ENCODE results near the gene KCNJ10. TPM values are rescaled to one million over a fixed set of nuclear protein-coding genes. Genes with fewer than 3 reads are reported as not detected.

KCNJ10 gene
- not detected in 5 replicates for total RNA-seq (2022; extraction: Qiagen RNA extraction)

GRCh38 chr1:160069460-160070231, at the start of gene KCNJ10:
Gene KCNJ10 (minus strand): TSS chr1:160070160. CDS start chr1:160042532, 27,628 bp downstream.

GRCh38 chr1:160115545-160116282, 45.8 kb upstream of the KCNJ10 start, which contains the start of gene ATP1A2:
Gene ATP1A2 (plus strand): TSS chr1:160115759. CDS start chr1:160115862, 103 bp downstream.

GRCh38 chr1:160097911-160098851, 28.2 kb upstream of the KCNJ10 start, which contains the start of gene IGSF8:
Gene IGSF8 (minus strand): TSS chr1:160098619. CDS start chr1:160098472, 147 bp downstream.

GRCh38 chr1:160081261-160081936, 11.4 kb upstream of the KCNJ10 start, which contains the start of gene KCNJ9:
Gene KCNJ9 (plus strand): TSS chr1:160081538. CDS start chr1:160084031, 2,493 bp downstream.

GRCh38 chr1:160031365-160032164, 38.4 kb downstream of the KCNJ10 start, which contains the start of gene PIGM:
Gene PIGM (minus strand): TSS chr1:160031990. CDS start chr1:160031739, 251 bp downstream.

GRCh38 chr1:159953536-159954515, 116.1 kb downstream of the KCNJ10 start, which contains the start of gene SLAMF9:
Gene SLAMF9 (minus strand): TSS chr1:159954237. CDS start chr1:159954137, 100 bp downstream.

Other genes with a start within 250 kb of the KCNJ10 start
- 0.08 to 0.27 TPM (median 0.22 TPM) in 5 replicates for gene SLAMF8, start 243.3 kb downstream of the KCNJ10 start, total RNA-seq (2022; extraction: Qiagen RNA extraction)
- 0.17 TPM in 1 of 5 replicates, not detected in the others for gene VSIG8, start 207.5 kb downstream of the KCNJ10 start, total RNA-seq (2022; extraction: Qiagen RNA extraction)
- 0.73 to 1.1 TPM (median 0.92 TPM) in 5 replicates for gene CFAP45, start 170.0 kb downstream of the KCNJ10 start, total RNA-seq (2022; extraction: Qiagen RNA extraction)
- 990 to 1,051 TPM (median 1,033 TPM) in 5 replicates for gene TAGLN2, start 144.7 kb downstream of the KCNJ10 start, total RNA-seq (2022; extraction: Qiagen RNA extraction)
- gene IGSF9, start 124.5 kb downstream of the KCNJ10 start, total RNA-seq (2022; extraction: Qiagen RNA extraction): 0.13 to 0.26 TPM (median 0.23 TPM) in 5 replicates
- 0.12 to 0.94 TPM (median 0.49 TPM) in 5 replicates for gene SLAMF9, start 115.9 kb downstream of the KCNJ10 start, total RNA-seq (2022; extraction: Qiagen RNA extraction)
- 3.8 to 4.4 TPM (median 4.2 TPM) in 5 replicates for gene PIGM, start 38.2 kb downstream of the KCNJ10 start, total RNA-seq (2022; extraction: Qiagen RNA extraction)
- gene KCNJ9, start 11.4 kb upstream of the KCNJ10 start, total RNA-seq (2022; extraction: Qiagen RNA extraction): not detected in 5 replicates
- 6.4 to 10.7 TPM (median 9.3 TPM) in 5 replicates for gene IGSF8, start 28.5 kb upstream of the KCNJ10 start, total RNA-seq (2022; extraction: Qiagen RNA extraction)
- gene ATP1A2, start 45.6 kb upstream of the KCNJ10 start, total RNA-seq (2022; extraction: Qiagen RNA extraction): 0.04 to 0.10 TPM (median 0.05 TPM) in 5 replicates
- gene ATP1A4, start 81.4 kb upstream of the KCNJ10 start, total RNA-seq (2022; extraction: Qiagen RNA extraction): not detected in 5 replicates
- not detected in 5 replicates for gene CASQ1, start 120.4 kb upstream of the KCNJ10 start, total RNA-seq (2022; extraction: Qiagen RNA extraction)
- gene PEA15, start 135.2 kb upstream of the KCNJ10 start, total RNA-seq (2022; extraction: Qiagen RNA extraction): 177 to 215 TPM (median 186 TPM) in 5 replicates
- gene DCAF8, start 192.4 kb upstream of the KCNJ10 start, total RNA-seq (2022; extraction: Qiagen RNA extraction): 40.5 to 56.2 TPM (median 51.8 TPM) in 5 replicates
- 20.8 to 27.6 TPM (median 24.2 TPM) in 5 replicates for gene PEX19, start 215.0 kb upstream of the KCNJ10 start, total RNA-seq (2022; extraction: Qiagen RNA extraction)